WTC11 (cell line): ENCODE measurements around the gene PREPL. TPM values are rescaled to one million over a fixed set of nuclear protein-coding genes. Genes with fewer than 3 reads are reported as not detected.

Experiments used
- ATAC-seq: fragments of 200-7000 bp; cut with Tn5 transposase; 2 replicates; pipeline ENCODE4 v1.10.0; 2021; ENCODE audit warnings: mild to moderate bottlenecking, moderate library complexity
- CTCF ChIA-PET: fragments of 300-600 bp; sonication (Branson Sonifier 250); formaldehyde crosslinking; loops from one replicate; lab custom pipeline; 2021; ENCODE audit warnings: antibody characterized with exemption; lab: Charles Lee
- POLR2A ChIA-PET: fragments of 350-600 bp; sonication (Branson Sonifier 250); formaldehyde crosslinking; loops from one replicate; lab custom pipeline; 2021; ENCODE audit warnings: antibody characterized with exemption; lab: Charles Lee
- DNase-seq: peaks from one replicate; pipeline ENCODE4 v3.0.0; 2021; ENCODE audit warnings: low spot score
- H3K27ac Mint-ChIP-seq: 2 replicates; pipeline ENCODE4 v1.8.0; 2021; ENCODE audit warnings: mixed read lengths
- H3K27me3 Mint-ChIP-seq: 2 replicates; pipeline ENCODE4 v1.8.0; 2021; ENCODE audit warnings: low read depth, mild to moderate bottlenecking, moderate library complexity, mixed read lengths
- H3K36me3 Mint-ChIP-seq: 2 replicates; pipeline ENCODE4 v1.8.0; 2021; ENCODE audit warnings: mixed read lengths
- H3K4me1 Mint-ChIP-seq: 2 replicates; pipeline ENCODE4 v1.8.0; 2022; ENCODE audit warnings: mixed read lengths
- H3K4me3 Mint-ChIP-seq: 2 replicates; pipeline ENCODE4 v1.8.0; 2021; ENCODE audit warnings: mild to moderate bottlenecking, moderate library complexity, mixed read lengths
- H3K9me3 Mint-ChIP-seq: 2 replicates; pipeline ENCODE4 v1.8.0; 2021; ENCODE audit warnings: mixed read lengths
- ATF2 ChIP-seq: sonication (generic); formaldehyde crosslinking; IDR thresholded peaks from 2 replicates; pipeline ENCODE4 v1.8.1; 2022; ENCODE audit warnings: low read depth, missing genetic modification reagents, borderline replicate concordance
- ATF3 ChIP-seq: sonication (generic); formaldehyde crosslinking; conservative IDR thresholded peaks from 2 replicates; pipeline ENCODE4 v1.8.1; 2022; ENCODE audit warnings: mild to moderate bottlenecking, missing genetic modification reagents
- CBFB ChIP-seq: sonication (generic); formaldehyde crosslinking; IDR thresholded peaks from 2 replicates; pipeline ENCODE4 v1.8.1; 2022; ENCODE audit warnings: mild to moderate bottlenecking, low read depth, missing genetic modification reagents
- CREB1 ChIP-seq: sonication (generic); formaldehyde crosslinking; IDR thresholded peaks from 2 replicates; pipeline ENCODE4 v1.8.0; 2023; ENCODE audit warnings: mild to moderate bottlenecking, missing genetic modification reagents
- CREM ChIP-seq: sonication (generic); formaldehyde crosslinking; IDR thresholded peaks from 2 replicates; pipeline ENCODE4 v1.8.1; 2022; ENCODE audit warnings: mild to moderate bottlenecking, missing genetic modification reagents, moderate library complexity
- E2F1 ChIP-seq: sonication (generic); formaldehyde crosslinking; IDR thresholded peaks from 2 replicates; pipeline ENCODE4 v1.8.0; 2022; ENCODE audit warnings: mild to moderate bottlenecking, missing genetic modification reagents
- FOXJ3 ChIP-seq: sonication (generic); formaldehyde crosslinking; IDR thresholded peaks from 2 replicates; pipeline ENCODE4 v1.9.0; 2021; ENCODE audit warnings: missing genetic modification reagents, mild to moderate bottlenecking, borderline replicate concordance
- GTF2I ChIP-seq: fragments of 250-450 bp; sonication (Bioruptor Pico); conservative IDR thresholded peaks from 2 replicates; pipeline ENCODE4 v1.4.0; 2021; ENCODE audit warnings: mild to moderate bottlenecking
- IRF2 ChIP-seq: sonication (generic); formaldehyde crosslinking; IDR thresholded peaks from 2 replicates; pipeline ENCODE4 v1.8.0; 2022; ENCODE audit warnings: low read depth, missing genetic modification reagents, borderline replicate concordance
- JUN ChIP-seq: sonication (generic); formaldehyde crosslinking; IDR thresholded peaks from 2 replicates; pipeline ENCODE4 v1.8.0; 2023; ENCODE audit warnings: mild to moderate bottlenecking, missing genetic modification reagents
- NR1H2 ChIP-seq: sonication (generic); formaldehyde crosslinking; IDR thresholded peaks from 2 replicates; pipeline ENCODE4 v1.9.0; 2021; ENCODE audit warnings: mild to moderate bottlenecking, moderate library complexity, missing genetic modification reagents
- NR2C2 ChIP-seq: sonication (generic); formaldehyde crosslinking; IDR thresholded peaks from 2 replicates; pipeline ENCODE4 v1.8.0; 2022; ENCODE audit warnings: mild to moderate bottlenecking, missing genetic modification reagents
- PRRX2 ChIP-seq: fragments of 250-450 bp; sonication (Bioruptor Pico); IDR thresholded peaks from 2 replicates; pipeline ENCODE4 v1.8.0; 2021; ENCODE audit warnings: mild to moderate bottlenecking
- SOX15 ChIP-seq: fragments of 250-450 bp; sonication (Bioruptor Pico); IDR thresholded peaks from 2 replicates; pipeline ENCODE4 v1.9.0; 2021; ENCODE audit warnings: mild to moderate bottlenecking
- TEAD1 ChIP-seq: sonication (generic); formaldehyde crosslinking; IDR thresholded peaks from 2 replicates; pipeline ENCODE4 v1.8.0; 2022; ENCODE audit warnings: mild to moderate bottlenecking, missing genetic modification reagents
- TEAD4 ChIP-seq: sonication (generic); formaldehyde crosslinking; IDR thresholded peaks from 2 replicates; pipeline ENCODE4 v1.8.0; 2022; ENCODE audit warnings: mild to moderate bottlenecking, missing genetic modification reagents
- USF2 ChIP-seq: sonication (generic); formaldehyde crosslinking; IDR thresholded peaks from 2 replicates; pipeline ENCODE4 v1.8.1; 2023; ENCODE audit warnings: mild to moderate bottlenecking, missing genetic modification reagents, moderate library complexity
- ZNF396 ChIP-seq: fragments of 250-450 bp; sonication (Bioruptor Pico); IDR thresholded peaks from 2 replicates; pipeline ENCODE4 v1.8.0; 2021; ENCODE audit warnings: mild to moderate bottlenecking, moderate library complexity, borderline replicate concordance
- ZNF423 ChIP-seq: fragments of 250-450 bp; sonication (Bioruptor Pico); IDR thresholded peaks from 2 replicates; pipeline ENCODE4 v2.1.2; 2022; ENCODE audit warnings: mild to moderate bottlenecking, moderate library complexity
- ZNF425 ChIP-seq: fragments of 250-450 bp; sonication (Bioruptor Pico); conservative IDR thresholded peaks from 2 replicates; pipeline ENCODE4 v1.9.0; 2021; ENCODE audit warnings: mild to moderate bottlenecking
- ZNF532 ChIP-seq: fragments of 250-450 bp; sonication (Bioruptor Pico); IDR thresholded peaks from 2 replicates; pipeline ENCODE4 v1.9.0; 2021; ENCODE audit warnings: mild to moderate bottlenecking, borderline replicate concordance
- total RNA-seq: library from RNA; stranded (reverse); gene quantifications from 3 replicates; pipeline ENCODE4 v1.2.3, GENCODE V29; 2021

The PREPL gene
- total RNA-seq, 1 experiment from 2014 or later, result 29.3 TPM

- TF ChIP-seq ZNF396 (CRISPR knock-in tag) (no peak), CBFB (CRISPR knock-in tag) (no peak)
- TF ChIP-seq, all 79 proteins: peak for 0
- ChIA-PET CTCF (no interaction called here), POLR2A (interaction anchor here (0.5 kb wide), 1 partner anchor 493 kb away, joined by 4 read pairs; no protein-coding TSS in a partner anchor)
- H3K27me3 Mint-ChIP-seq, result no peaks in the 10 kb centered on the region
- peaks cover 35% of the 10 kb centered on the region for H3K36me3 Mint-ChIP-seq
- peaks cover 3% of the 10 kb centered on the region; the same call in 1 of the 2 replicates for H3K9me3 Mint-ChIP-seq
- no peak for DNase-seq
- H3K27ac Mint-ChIP-seq, result no peak overlapping the region
- no peak overlapping the region for H3K4me3 Mint-ChIP-seq
- ATAC-seq, result no peak
- no peaks in the 10 kb centered on the region for H3K4me1 Mint-ChIP-seq
Measured at GRCh38 chr2:44333994-44334393, 27.3 kb downstream of the PREPL start.

- CTCF ChIA-PET, result no interaction called here
- H3K4me3 Mint-ChIP-seq, result no peak overlapping the region
- TF ChIP-seq ZNF423 (no peak), TEAD1 (no peak), CREB1 (no peak), CREM (CRISPR knock-in tag) (no peak), NR2C2 (CRISPR knock-in tag) (no peak), PRRX2 (CRISPR knock-in tag) (no peak), E2F1 (no peak), JUN (CRISPR knock-in tag) (no peak), FOXJ3 (CRISPR knock-in tag) (no peak)
- H3K4me1 Mint-ChIP-seq, result no peaks in the 10 kb centered on the region
- H3K27ac Mint-ChIP-seq, result no peak overlapping the region
- ATAC-seq (no peak), DNase-seq (no peak)
- POLR2A ChIA-PET, result no interaction called here
- no peaks in the 10 kb centered on the region for H3K9me3 Mint-ChIP-seq
- H3K36me3 Mint-ChIP-seq, result peaks cover 13% of the 10 kb centered on the region
- no peaks in the 10 kb centered on the region for H3K27me3 Mint-ChIP-seq
Measured at GRCh38 chr2:44330801-44331200, 30.5 kb downstream of the PREPL start.

- Mint-ChIP-seq H3K27me3 (no peaks in the 10 kb centered on the region), H3K4me1 (no peaks in the 10 kb centered on the region), H3K36me3 (peaks cover 16% of the 10 kb centered on the region), H3K4me3 (no peak overlapping the region), H3K27ac (no peak overlapping the region), H3K9me3 (no peaks in the 10 kb centered on the region)
- ATAC-seq, result no peak
- ChIA-PET CTCF (interaction anchor here (0.6 to 1.0 kb wide), 2 partner anchors 34 to 151 kb away, joined by 3 read pairs; no protein-coding TSS in a partner anchor), POLR2A (no interaction called here)
- no peak for DNase-seq
- TF ChIP-seq NR1H2 (CRISPR knock-in tag) (no peak), SOX15 (CRISPR knock-in tag) (no peak), ATF3 (CRISPR knock-in tag) (no peak), IRF2 (CRISPR knock-in tag) (no peak), FOXJ3 (CRISPR knock-in tag) (no peak), CREM (CRISPR knock-in tag) (no peak), ZNF425 (CRISPR knock-in tag) (no peak), ATF2 (CRISPR knock-in tag) (no peak), USF2 (CRISPR knock-in tag) (no peak), ZNF532 (CRISPR knock-in tag) (no peak), GTF2I (CRISPR knock-in tag) (no peak), TEAD4 (CRISPR knock-in tag) (no peak)
Measured at GRCh38 chr2:44329343-44329742, 32.0 kb downstream of the PREPL start.
